HCT116 (cell line): ENCODE results near the gene ABHD1. TPM values are rescaled to one million over a fixed set of nuclear protein-coding genes. Genes with fewer than 3 reads are reported as not detected.

Experiments
- ATAC-seq: fragments of 200-7000 bp; cut with Tn5 transposase; 2 replicates; pipeline ENCODE4 v1.9.1; 2020; ENCODE audit warnings: mild to moderate bottlenecking, moderate library complexity
- BruUV-seq: library from RNA; stranded (reverse); fragments of 400-500 nt; replicated peaks from 2 replicates; lab custom pipeline; 2021; lab: Mats Ljungman, UMichigan
- CTCF ChIA-PET: fragments of 300-600 bp; sonication (Branson Sonifier 250); formaldehyde crosslinking; loops from one replicate; lab custom pipeline; 2021; ENCODE audit warnings: antibody characterized with exemption; lab: Charles Lee
- POLR2A ChIA-PET: fragments of 300-600, 350-600 bp; sonication (Branson Sonifier 250); formaldehyde crosslinking; loops from one replicate; lab custom pipeline; 2021; ENCODE audit warnings: antibody characterized with exemption; lab: Charles Lee
- RAD21 ChIA-PET, 2 experiments: fragments of 300-600 bp; sonication (Branson Sonifier 250); formaldehyde crosslinking; loops; one replicate each; lab custom pipeline; 2023; ENCODE audit warnings: low total read pairs in 2 of 2; ENCODE audit not compliant: uncharacterized antibody in 2 of 2, unreplicated experiment in 2 of 2, low non-redundant PET in 1 of 2; lab: Charles Lee
- DNase-seq: peaks from one replicate; pipeline ENCODE4 v3.0.0-alpha.2; 2010; ENCODE audit warnings: low read depth, low spot score
- H2AFZ ChIP-seq: fragments of 200-600 bp; shearing (Covaris generic), sonication (generic); 2 replicates; pipeline ENCODE4 v1.6.1; 2017; ENCODE audit warnings: low read depth, mixed run types, mixed read lengths, antibody characterized with exemption, low read length; ENCODE audit not compliant: poor library complexity, severe bottlenecking
- H3K27ac ChIP-seq: 2 replicates; pipeline ENCODE4 v1.5.1; 2012; ENCODE audit warnings: low read depth, low read length
- H3K27me3 ChIP-seq: fragments of 200-600 bp; sonication (generic); 2 replicates; pipeline ENCODE4 v1.6.1; 2016; ENCODE audit warnings: mixed run types, low read length, mixed read lengths; ENCODE audit not compliant: insufficient read depth
- H3K36me3 ChIP-seq, 2 experiments: fragments of 200-500 bp in 1 of 2; fragments of 200-600 bp in 1 of 2; sonication (Bioruptor generic) in 1 of 2; sonication (generic) in 1 of 2; 2 replicates each; pipeline versions ENCODE4 v1.5.1 to v1.6.1; 2014 to 2016; ENCODE audit warnings: low read length in 2 of 2, inconsistent platforms in 1 of 2, mixed read lengths in 1 of 2, mixed run types in 1 of 2; ENCODE audit not compliant: insufficient read depth in 2 of 2, control insufficient read depth in 1 of 2
- H3K4me1 ChIP-seq, 2 experiments: fragments of 200-600 bp in 1 of 2; sonication (generic) in 1 of 2; 2 replicates each; pipeline versions ENCODE4 v1.5.1 to v1.6.1; 2012 to 2017; ENCODE audit warnings: low read length in 2 of 2, inconsistent platforms in 1 of 2, mild to moderate bottlenecking in 1 of 2, mixed read lengths in 1 of 2, mixed run types in 1 of 2, moderate library complexity in 1 of 2; ENCODE audit not compliant: insufficient read depth in 2 of 2, control insufficient read depth in 1 of 2
- H3K4me2 ChIP-seq: fragments of 200-600 bp; sonication (generic); 2 replicates; pipeline ENCODE4 v1.6.1; 2017; ENCODE audit warnings: mixed run types, low read length, mixed read lengths
- H3K4me3 ChIP-seq, 2 experiments: fragments of 200-600 bp in 1 of 2; sonication (generic) in 1 of 2; replicated peaks in 1 of 2; 2 replicates each; pipeline ENCODE4 v1.5.1; 2011 to 2016; ENCODE audit warnings: low read length in 2 of 2, control low read depth in 1 of 2, low read depth in 1 of 2, mild to moderate bottlenecking in 1 of 2, mixed read lengths in 1 of 2, mixed run types in 1 of 2
- H3K79me2 ChIP-seq: fragments of 200-600 bp; sonication (generic); 2 replicates; pipeline ENCODE4 v1.6.1; 2017; ENCODE audit warnings: mild to moderate bottlenecking, mixed run types, low read length, moderate library complexity, mixed read lengths; ENCODE audit not compliant: insufficient read depth
- H3K9ac ChIP-seq: fragments of 200-600 bp; sonication (generic); 2 replicates; pipeline ENCODE4 v1.6.1; 2016; ENCODE audit warnings: low read length, mixed read lengths
- H3K9me2 ChIP-seq: fragments of 200-600 bp; sonication (generic), shearing (Covaris generic); 2 replicates; pipeline ENCODE4 v1.6.1; 2017; ENCODE audit warnings: mixed run types, mild to moderate bottlenecking, moderate library complexity; ENCODE audit not compliant: insufficient read depth
- H3K9me3 ChIP-seq, 2 experiments: fragments of 200-500 bp in 1 of 2; fragments of 200-600 bp in 1 of 2; sonication (Bioruptor generic) in 1 of 2; sonication (generic) in 1 of 2; 2 replicates each; pipeline ENCODE4 v1.6.1; 2014 to 2017; ENCODE audit warnings: low read length in 2 of 2, mixed read lengths in 2 of 2, inconsistent platforms in 1 of 2, low read depth in 1 of 2, mild to moderate bottlenecking in 1 of 2, mixed run types in 1 of 2, moderate library complexity in 1 of 2; ENCODE audit not compliant: control insufficient read depth in 1 of 2, insufficient read depth in 1 of 2
- H4K20me1 ChIP-seq: fragments of 200-600 bp; sonication (generic), shearing (Covaris generic); 2 replicates; pipeline ENCODE4 v1.6.1; 2017; ENCODE audit warnings: mixed run types, mild to moderate bottlenecking, moderate library complexity; ENCODE audit not compliant: insufficient read depth
- ATF3 ChIP-seq: IDR thresholded peaks from 2 replicates; pipeline ENCODE4 v1.6.1; 2012
- CEBPB ChIP-seq: IDR thresholded peaks from 2 replicates; pipeline ENCODE4 v1.6.1; 2012; ENCODE audit warnings: low read depth
- CTCF ChIP-seq, 3 experiments: fragments of 200-600 bp in 1 of 3; sonication (generic) in 1 of 3; IDR thresholded peaks in 2 of 3; conservative IDR thresholded peaks in 1 of 3; 2 replicates each; pipeline ENCODE4 v1.5.1; 2012 to 2017; ENCODE audit warnings: low read depth in 2 of 3, low read length in 2 of 3, antibody characterized with exemption in 1 of 3, borderline replicate concordance in 1 of 3, control low read depth in 1 of 3, mild to moderate bottlenecking in 1 of 3, mixed read lengths in 1 of 3, mixed run types in 1 of 3, moderate library complexity in 1 of 3; ENCODE audit not compliant: insufficient read depth in 1 of 3
- ELF1 ChIP-seq: IDR thresholded peaks from 2 replicates; pipeline ENCODE4 v1.6.1; 2012; ENCODE audit warnings: low read depth, borderline replicate concordance
- EZH2 ChIP-seq: fragments of 200-600 bp; sonication (generic); IDR thresholded peaks from 2 replicates; pipeline ENCODE4 v1.6.1; 2017; ENCODE audit warnings: antibody characterized with exemption, mixed run types
- EZH2phosphoT487 ChIP-seq: fragments of 200-600 bp; IDR thresholded peaks from 2 replicates; pipeline ENCODE4 v1.6.1; 2018; ENCODE audit warnings: antibody characterized with exemption, borderline replicate concordance
- POLR2A ChIP-seq: IDR thresholded peaks from 2 replicates; pipeline ENCODE4 v1.7.0; 2011; ENCODE audit warnings: borderline replicate concordance; ENCODE audit not compliant: insufficient read depth, insufficient read length; ENCODE audit errors: extremely low read depth
- POLR2AphosphoS5 ChIP-seq: IDR thresholded peaks from 2 replicates; pipeline ENCODE4 v1.6.1; 2011; ENCODE audit warnings: mild to moderate bottlenecking, low read depth, low read length, moderate library complexity
- SIN3A ChIP-seq: IDR thresholded peaks from 2 replicates; pipeline ENCODE4 v1.6.1; 2012; ENCODE audit warnings: low read depth
- ZFX ChIP-seq: fragments of 450-650 bp; IDR thresholded peaks from 2 replicates; pipeline ENCODE4 v1.6.1; 2017
- intact Hi-C: fragments of 100-400 bp; cut with micrococcal nuclease; formaldehyde crosslinking; loops from 2 replicates; pipeline ENCODE4 v1.10.0; 2022
- total RNA-seq: library from RNA; stranded (reverse); gene quantifications from one replicate; pipeline ENCODE4 v1.2.1, GENCODE V29; 2021; ENCODE audit not compliant: unreplicated experiment

ABHD1 gene
- total RNA-seq, 1 experiment from 2014 or later, result not detected

GRCh38 chr2:27133905-27134780 is 10.5 kb downstream of the ABHD1 start, which contains the start of gene PREB:
Gene PREB, minus strand, starts transcription at chr2:27134636. Its CDS starts 215 bp downstream, at chr2:27134421.
- Histone ChIP-seq H3K4me2 (peak within 1 kb of the TSS; percentile 95), H3K4me3 (peak within 1 kb of the TSS; percentile 96 to 99), H3K9ac (peak within 1 kb of the TSS; percentile 97), H3K27ac (peak within 1 kb of the TSS; percentile 81), H3K36me3 (peaks cover 14 to 20% of the 10 kb centered on the region in 2 experiments; a peak in 3 of 4 replicates), H3K9me2 (no peaks in the 10 kb centered on the region), H3K9me3 (no peaks in the 10 kb centered on the region), H3K27me3 (no peaks in the 10 kb centered on the region), H2AFZ (peak within 1 kb of the TSS; percentile 71), H3K4me1 (peaks cover 4 to 19% of the 10 kb centered on the region in 2 experiments; a peak in 3 of 4 replicates), H4K20me1 (no peaks in the 10 kb centered on the region), H3K79me2 (peaks cover 20% of the 10 kb centered on the region)
- intact Hi-C loops, result no loop called here
- RAD21 ChIA-PET, result no interaction called here
- CTCF ChIA-PET, result interaction anchor here (0.9 to 1.6 kb wide), 3 partner anchors 36 to 169 kb away, joined by 3 to 7 read pairs (median 5); no protein-coding TSS in a partner anchor
- ATAC-seq, result peak; percentile 98
- POLR2A ChIA-PET, result interaction anchor here (1.0 kb wide), 1 partner anchor 131 kb away, joined by 3 read pairs; no protein-coding TSS in a partner anchor
- DNase-seq, result peak; percentile 87
- BruUV-seq, result no TSS peak
- TF ChIP-seq ZFX (peak; percentile 65; the same call in 1 of the 2 replicates), SIN3A (no peak), EZH2 (no peak), EZH2phosphoT487 (no peak), CTCF (IDR thresholded peaks at IDR 0.05 in 2 of 3, conservative IDR thresholded peaks at IDR 0.05 in 1 of 3; ENCODE audit: borderline replicate concordance in 1 of 3, insufficient read depth in 1 of 3, low read depth in 2 of 3, low read length in 2 of 3) (peak in 1 of 3 experiments; percentile 21; a peak in 1 of 6 replicates), CEBPB (no peak), ATF3 (no peak), POLR2A (peak; percentile 67), POLR2AphosphoS5 (peak; percentile 96), ELF1 (no peak)
